Globus pallidus (tissue), 1 donor: ENCODE results near the gene TTC28.
A peak's percentile ranks its signal among the peaks of the same experiment; 100 is the strongest.

ENCODE experiments used
- DNase-seq: peaks from one replicate; pipeline ENCODE4 v3.0.0-alpha.2; 2015; ENCODE audit warnings: low spot score

Gene TTC28

GRCh38 chr22:28002863-28003565 lies 676.6 kb downstream of the TTC28 start:
- no peak for DNase-seq

- DNase-seq, result no peak
Measured at GRCh38 chr22:28002181-28002700, 677.4 kb downstream of the TTC28 start.

- DNase-seq, result no peak
Measured at GRCh38 chr22:28001171-28001835, 678.3 kb downstream of the TTC28 start.

- no peak for DNase-seq
Measured at GRCh38 chr22:28000361-28000760, 679.3 kb downstream of the TTC28 start.

- no peak for DNase-seq
Measured at GRCh38 chr22:27999876-28000275, 679.8 kb downstream of the TTC28 start.

- DNase-seq, result no peak
Measured at GRCh38 chr22:27998511-27999410, 680.9 kb downstream of the TTC28 start.

- no peak for DNase-seq
Measured at GRCh38 chr22:27997538-27997937, 682.1 kb downstream of the TTC28 start.

GRCh38 chr22:27996981-27997380 lies 682.7 kb downstream of the TTC28 start:
- DNase-seq, result no peak

- DNase-seq, result no peak
Measured at GRCh38 chr22:27996529-27996925, 683.1 kb downstream of the TTC28 start.

GRCh38 chr22:27995801-27996528 lies 683.7 kb downstream of the TTC28 start:
- no peak for DNase-seq

GRCh38 chr22:27994481-27995331 lies 684.9 kb downstream of the TTC28 start:
- DNase-seq, result no peak

GRCh38 chr22:27993774-27994350 lies 685.8 kb downstream of the TTC28 start:
- DNase-seq, result no peak

- no peak for DNase-seq
Measured at GRCh38 chr22:27993201-27993635, 686.4 kb downstream of the TTC28 start.

GRCh38 chr22:27992294-27993165 lies 687.1 kb downstream of the TTC28 start:
- DNase-seq, result no peak

GRCh38 chr22:27991586-27992293 lies 687.9 kb downstream of the TTC28 start:
- DNase-seq, result no peak

- DNase-seq, result peak; percentile 24
Measured at GRCh38 chr22:27990879-27991278, 688.8 kb downstream of the TTC28 start.

- DNase-seq, result no peak
Measured at GRCh38 chr22:27990451-27990840, 689.2 kb downstream of the TTC28 start.

GRCh38 chr22:27989758-27990450 lies 689.7 kb downstream of the TTC28 start:
- DNase-seq, result no peak
